GM19025 (cell line): Measurements from ENCODE around the gene CBX7.

ENCODE experiments used
- ATAC-seq: cut with Tn5 transposase; IDR thresholded peaks from one replicate; pipeline ENCODE4 v1.9.1; 2021; ENCODE audit warnings: mild to moderate bottlenecking, low read depth, moderate library complexity; ENCODE audit not compliant: unreplicated experiment

Gene CBX7

DNA sequence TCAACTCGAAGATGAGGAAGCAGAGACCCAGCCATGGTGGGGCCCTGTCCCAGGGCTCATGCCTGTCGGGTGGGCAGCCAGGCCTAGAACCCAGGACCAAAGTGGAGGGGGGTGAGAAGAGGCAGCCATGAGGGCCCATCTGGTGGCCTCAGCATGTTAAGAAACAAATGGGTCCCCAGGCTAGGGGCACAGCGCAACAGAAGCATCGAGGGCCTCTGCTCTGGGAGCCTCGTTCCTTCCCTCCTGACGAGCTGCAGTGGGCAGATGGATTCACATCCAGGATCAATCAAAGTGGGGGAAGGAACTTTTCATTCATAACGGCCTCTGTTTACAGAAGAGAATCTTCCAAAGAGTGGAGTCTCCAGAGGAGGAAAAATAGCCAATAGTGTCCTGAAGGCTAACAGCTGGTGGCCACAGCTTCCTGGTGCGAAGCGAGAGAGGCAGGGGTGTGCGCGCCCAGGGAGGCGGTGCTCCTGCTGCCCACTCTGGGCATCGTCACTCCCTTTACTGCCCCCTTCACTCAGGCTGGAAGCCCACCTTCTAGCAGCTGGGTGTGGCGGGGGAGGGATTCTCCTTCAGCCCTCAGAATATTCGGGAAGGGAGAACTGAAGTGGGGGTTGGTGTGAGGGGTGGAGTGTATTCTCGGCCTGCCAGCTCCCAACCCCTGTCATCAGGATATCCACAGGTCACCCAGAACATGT, 4.3 kb downstream of the CBX7 start:
- no peak for ATAC-seq

DNA sequence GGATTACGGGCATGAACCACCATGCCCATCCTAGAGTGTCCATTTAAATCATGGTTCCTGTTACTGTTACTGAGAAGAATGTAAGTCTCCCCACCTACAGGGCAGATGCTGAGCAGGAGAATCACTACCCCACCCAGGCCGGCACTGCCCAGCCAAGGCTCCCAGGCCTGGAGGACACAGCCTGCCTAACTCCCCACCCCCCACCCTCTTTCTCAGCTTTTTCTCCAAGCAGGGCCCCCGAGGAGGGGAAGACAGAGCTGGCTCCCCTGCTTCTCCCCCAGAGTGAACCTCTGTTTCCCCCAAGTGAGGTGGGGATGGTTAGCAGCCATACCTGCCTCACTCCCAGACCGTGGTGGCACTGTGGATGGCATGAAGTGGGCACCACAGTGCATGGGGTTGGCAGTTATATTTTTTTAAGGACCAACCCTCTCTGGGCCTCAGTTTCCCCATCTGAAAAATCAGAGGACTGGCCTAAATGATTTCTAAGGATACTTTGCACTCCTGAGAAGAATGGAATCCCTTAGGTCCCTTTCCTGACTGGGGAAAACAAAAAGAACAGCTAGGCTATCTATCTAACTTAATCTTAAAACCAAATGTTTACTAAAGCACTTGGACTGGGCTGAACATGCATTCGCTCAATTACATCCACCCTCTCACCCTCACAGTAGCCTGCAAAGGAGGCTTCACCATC, 5.0 kb downstream of the CBX7 start:
- no peak for ATAC-seq

DNA sequence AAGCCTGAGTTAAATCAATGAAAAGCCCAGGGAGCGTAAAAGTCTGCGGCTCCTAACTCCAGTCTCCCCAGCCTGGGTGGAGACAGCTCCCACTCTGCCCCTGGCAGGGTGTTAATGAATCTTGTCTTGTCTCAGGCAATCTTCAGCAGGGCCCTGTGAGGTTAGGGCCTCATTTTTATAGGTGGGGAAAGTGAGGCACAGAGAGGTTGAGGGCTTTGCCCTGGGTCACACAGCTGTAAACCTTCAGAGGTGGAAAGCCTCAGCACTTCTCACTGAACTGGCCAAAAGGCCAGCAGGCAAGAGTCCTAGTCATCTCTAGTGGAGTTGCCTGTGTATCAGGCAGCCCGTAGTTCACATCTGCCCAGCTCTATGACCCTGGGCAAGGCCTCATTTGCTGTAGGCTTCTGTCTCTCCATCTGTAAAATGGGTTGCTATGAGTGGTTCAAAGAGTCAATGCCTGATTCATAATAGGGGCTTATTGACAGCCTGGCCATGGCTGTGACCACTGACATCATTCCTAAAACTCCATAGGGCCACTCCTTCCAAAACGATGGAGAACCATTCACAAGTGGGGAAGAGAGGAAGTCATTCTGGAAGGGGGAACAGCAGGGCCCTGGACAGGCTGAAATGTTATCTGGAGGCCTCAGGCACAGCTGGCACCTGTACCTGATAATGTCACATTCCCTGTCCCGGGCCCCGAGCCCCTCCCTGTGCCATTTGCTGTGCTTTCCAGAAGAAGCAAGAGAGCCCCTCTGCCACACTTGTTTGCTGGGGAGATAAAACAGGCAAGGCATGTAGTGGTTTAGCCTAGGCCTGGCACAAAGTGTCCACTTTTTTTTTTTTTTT, 6.0 kb downstream of the CBX7 start:
- ATAC-seq = no peak

DNA sequence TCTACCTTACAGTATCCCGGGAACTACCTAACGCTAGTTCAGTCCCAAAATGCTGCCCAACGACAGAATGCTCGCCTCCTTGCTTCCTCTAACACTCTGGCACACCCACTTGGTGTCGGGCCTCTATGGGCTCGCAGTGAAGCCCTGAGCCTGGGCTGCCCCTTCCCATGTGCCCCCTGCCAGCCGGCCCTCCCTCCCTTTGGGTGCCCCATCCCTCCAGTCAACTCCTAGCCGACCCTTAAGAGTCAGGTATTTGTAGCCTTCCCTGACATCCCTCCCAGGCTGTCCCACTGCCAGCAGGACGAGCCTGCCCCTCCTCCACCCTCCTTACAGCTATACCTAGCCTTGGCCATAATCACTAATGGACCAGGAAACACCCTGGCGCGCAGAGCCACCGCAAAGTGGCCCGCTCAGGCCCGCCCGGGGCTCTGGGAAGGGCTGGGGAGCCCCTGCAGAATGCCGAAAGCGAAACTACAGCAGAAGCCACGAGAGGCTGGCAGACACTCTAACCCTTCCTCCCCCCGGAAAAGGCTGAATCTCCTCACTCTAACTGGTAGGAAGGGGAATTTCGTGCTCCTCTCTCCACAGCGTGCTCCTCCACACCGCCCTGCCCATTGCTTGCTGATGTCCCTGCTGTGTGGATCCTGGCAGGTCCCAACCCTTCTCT, 8.2 kb downstream of the CBX7 start:
- no peak for ATAC-seq

DNA sequence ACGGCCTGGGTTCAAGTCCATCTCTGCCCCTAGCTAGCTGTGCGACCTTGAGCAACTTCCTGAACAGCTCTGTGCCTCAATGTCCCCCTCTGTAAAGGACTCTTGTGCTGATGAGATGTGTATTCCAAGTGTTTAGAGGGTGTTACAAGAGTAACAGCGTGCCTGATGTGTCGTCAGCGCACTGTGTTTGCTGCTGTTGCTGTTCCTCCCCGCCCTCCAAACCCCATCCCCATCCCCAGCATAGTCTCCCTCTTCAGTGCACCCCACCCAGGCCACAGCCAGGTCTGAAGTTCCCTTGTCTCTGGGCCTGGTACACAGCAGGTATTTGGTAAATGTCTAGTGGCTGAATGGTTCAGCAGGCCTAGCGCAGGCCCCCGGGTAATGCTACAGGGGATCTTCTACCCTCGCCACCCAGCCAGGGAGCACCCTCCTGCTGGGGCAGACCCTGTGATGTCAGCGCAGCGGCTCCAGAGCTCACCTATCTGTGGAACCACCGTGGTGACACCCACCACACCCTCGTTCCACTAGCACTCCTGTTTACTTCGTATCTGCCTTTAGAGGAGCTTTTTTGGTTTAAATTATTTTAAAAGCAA, 10.3 kb downstream of the CBX7 start:
- no peak for ATAC-seq

DNA sequence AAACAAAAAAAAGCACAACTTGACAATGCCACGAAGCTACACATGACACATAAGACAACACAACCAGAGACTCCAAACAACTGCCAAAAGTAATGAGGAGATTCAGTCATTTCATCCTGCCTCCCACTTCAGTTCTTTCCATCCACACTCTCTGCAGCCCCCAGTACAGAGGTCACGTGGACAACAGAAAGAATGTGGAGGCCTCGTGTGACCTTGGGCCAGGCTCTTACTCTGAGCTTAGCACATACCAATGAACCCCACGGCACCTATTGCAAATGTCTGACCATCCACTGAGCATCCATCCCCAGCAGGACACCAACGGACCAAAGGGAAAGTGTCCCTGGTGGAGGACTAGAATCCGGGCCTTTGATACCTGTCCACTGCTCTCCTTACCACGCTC, 12.5 kb downstream of the CBX7 start:
- no peak for ATAC-seq

DNA sequence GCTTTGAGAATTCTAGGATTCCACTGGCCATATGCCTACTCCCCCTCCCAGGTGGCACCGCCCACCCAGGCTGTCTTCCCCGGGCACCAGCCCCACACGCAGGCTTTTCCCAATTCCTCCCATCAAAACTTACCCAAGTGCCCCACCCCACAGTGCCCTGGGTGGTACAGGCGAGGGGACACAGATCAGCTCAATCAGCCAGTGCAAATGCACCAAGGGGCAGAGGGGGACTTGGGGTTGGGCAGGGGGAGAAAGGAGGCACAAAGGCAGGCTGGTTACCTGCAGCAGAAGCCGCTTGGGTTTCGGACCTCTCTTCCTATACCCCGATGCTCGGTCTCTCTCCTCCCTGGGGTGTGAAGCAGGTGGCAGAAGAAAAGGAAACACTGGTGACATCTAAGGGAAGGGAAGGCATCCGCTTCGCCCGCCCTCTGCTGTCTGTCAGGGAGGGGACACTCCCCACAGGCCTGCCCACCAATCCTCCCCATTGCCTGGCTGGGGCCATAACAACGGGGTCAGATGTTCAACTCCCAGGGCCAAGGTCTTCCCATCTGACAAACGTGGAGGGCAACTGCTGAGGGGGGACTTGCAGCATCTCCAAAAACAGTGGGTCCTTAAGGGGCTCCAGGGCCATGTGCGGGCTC, 14.0 kb downstream of the CBX7 start:
- ATAC-seq = no peak

DNA sequence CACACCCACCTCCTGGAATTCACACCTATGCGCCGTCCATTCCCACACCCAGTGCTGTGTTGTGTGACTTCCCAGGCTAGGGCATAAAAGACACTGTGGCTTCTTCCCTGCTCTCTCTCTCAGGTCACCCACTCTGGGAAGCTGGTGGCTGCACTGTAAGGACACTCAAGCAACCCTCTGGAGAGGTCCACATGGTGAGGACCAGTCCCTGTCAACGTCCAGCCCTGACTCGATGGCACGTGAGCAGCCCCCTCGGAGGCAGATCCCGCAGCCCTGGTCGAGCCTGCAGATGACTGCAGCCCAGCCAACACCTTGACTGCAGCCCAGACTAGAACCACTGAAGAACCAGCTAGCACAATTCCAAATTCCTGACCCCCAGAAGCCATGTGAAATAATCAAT, 16.2 kb downstream of the CBX7 start:
- no peak for ATAC-seq

DNA sequence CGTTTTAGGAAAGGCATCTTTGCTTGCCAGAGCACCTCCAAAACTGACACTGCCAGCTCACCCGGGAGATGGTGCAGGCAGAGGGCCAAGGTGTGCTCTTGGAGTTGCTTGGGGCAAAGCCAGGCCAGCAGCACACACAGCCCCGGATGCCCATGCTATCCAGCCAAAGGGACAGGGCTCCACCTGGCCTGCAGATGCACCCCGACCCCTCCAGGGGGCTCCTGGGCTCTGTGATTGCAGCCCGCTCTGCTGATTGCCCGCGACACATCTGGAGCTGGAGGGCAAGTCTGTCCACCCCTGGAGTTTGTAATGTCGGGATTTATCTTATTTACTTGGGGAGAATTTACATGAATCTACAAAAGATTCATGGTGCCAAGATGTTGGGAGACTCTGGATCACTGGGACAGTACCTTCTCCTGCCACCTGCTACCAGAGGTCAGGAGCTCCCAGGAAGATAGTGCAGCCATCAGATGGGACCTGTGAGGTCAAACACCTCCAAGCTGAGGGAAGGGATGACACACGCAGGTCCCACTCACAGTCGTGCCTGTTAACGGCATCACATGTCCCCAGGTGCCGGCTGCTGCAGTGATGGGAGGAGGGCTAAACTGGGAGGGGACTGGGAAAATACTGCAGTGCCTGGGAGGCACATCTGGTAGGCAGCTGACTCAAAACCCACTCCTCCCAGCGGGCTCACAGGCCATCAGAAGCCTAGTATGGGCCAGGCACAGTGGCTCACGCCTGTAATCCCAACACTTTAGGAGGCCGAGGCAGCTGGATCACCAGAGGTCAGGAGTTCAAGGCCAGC, 17.2 kb downstream of the CBX7 start:
- no peak for ATAC-seq

DNA sequence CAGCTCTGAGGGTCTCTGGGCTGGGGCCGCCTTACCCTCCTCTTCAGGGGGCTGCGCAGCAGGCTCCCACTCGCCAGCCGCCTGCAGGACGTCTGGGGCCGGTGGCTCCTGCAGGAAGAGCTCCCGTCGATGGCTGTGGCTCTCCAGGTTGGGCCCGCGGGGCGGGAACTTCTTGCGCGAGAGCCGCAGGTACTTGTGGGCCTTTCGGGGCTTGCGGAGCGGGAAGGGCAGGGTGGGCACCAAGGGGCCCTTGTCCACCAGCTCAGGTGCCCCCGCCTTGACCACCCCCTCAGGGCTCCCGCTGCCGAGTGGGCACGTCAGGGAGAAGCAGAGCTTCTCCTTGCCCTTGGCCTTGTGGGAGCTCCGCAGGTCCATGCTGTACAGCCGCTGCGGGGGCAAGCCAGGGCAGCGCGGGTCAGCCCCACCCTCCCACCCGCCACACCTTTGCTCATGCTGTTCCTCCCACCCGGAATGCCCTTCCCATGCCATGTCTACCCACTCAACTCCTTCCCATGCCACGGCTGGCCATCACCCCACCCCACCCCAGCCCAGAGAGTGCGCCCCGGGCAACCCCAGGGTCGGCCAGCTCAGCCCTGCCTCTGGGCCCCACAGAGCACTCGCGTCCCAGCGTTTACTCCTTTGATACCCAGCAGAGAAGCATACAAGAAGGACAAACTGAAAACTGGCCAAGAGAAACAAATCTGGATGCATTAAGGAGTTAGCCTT, 18.0 kb downstream of the CBX7 start:
- ATAC-seq = no peak

DNA sequence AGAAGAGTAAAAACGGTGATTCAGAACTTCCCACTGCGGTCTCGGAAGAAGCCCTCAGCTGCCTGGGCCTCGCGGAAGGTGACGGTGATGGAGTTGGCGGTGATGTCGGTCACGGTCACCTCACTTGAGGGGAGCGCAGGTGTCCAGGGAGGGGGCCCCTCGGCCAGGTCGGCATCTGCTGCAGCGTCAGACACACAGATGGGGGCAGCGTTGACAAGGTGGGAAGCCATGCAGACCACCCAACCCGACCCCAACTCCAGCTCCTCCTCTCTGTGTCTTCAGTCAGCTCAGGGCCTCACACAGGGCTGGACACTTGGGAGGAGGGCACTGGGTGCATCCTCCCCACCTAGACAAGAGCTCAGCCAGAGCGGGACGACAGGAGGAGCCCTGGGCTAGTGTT, 18.6 kb downstream of the CBX7 start:
- no peak for ATAC-seq

DNA sequence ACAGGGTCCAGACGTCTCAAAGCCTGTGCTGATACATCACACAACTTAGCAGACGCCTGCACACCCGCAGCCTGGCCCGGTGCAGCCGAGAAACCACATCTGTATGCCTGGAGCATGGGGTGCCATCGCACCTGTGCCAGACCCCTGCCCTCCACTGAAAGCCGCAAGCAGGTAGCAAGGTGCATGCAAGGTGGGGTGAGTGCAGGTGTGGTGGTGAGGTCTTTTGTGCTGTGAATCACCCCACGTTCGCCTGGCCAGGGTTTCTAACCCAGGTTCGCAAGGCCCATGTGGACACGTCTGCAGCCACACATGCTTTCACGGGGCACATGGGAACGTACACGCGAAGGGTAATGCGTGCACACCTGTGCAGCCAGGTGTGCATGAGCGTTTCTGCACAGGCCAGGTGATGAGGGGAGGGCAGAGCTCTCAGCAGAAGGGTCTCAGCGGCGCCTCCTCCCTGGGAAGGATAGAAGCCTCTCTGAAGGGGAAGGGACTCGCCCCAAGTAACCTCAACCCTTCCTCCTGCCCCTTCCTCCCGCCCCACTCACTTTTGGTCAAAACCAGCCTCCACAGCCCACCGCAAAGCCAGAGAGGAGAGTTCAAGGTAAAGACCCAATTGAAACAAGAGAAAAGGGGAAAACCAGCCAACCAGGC, 19.5 kb downstream of the CBX7 start:
- ATAC-seq = no peak

DNA sequence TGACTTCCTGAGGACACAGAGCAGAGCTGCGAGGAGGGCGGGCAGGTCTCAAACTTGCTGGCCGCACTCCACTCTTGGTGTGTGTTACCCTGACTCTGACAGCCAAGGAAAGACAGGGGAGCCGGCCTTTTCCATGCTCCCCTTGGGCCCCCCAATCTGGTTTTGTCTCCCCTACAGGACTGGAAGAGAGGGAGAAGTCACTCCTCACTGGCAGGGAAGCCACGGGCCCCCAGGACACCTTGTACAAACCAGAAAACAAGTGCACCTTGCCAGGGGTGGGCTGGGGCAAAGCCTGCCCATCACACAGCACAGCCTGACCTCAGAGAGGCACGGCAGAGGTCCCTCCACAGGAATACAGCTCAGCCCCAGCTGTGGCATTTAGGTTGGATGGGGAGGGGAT, 20.2 kb downstream of the CBX7 start:
- no peak for ATAC-seq

DNA sequence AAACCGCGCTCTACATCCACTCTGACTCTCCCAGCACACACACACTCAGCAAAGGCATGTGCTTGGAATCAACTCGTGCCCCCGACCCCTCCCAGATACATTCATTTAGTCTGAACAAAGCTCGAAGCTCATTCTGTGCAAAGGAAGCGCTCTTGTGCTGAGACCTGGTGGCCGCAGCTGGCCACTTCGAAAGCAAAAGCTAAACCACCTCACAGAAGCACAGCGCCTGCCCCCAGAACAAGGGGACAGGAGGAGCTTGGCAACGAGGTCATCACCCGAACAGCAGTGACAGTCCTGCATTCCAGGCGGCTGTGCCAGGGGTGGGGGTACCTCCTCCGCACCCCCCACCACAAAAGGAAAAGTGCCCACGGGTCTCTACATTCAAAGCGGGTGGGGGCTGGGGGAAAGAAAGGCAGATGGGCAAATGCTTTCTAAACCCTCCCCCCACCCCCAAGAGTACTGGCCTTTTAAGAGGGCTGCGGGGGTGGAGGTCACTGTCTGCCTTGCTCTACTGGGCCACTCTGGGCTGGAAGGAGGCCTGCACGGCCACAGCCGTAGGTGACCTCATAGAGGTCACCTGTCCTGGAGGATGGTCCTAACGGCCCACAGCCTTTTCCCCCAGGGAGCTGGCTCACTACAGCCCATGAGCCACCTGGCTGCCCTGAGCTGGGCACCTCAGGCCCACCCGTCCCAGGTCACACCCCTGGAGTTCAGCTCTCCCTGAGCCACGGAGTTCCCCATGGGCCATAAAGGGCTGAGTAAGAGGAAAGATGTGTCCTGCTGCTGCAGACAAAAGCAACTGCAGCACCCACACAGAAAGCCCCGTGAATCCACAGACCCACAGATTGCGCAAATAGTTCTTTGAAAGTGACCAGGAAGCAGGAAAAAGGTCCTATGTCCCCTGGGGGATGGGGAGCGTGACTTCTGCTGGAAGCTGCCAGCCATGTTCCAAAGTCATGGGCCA, 21.3 kb downstream of the CBX7 start:
- ATAC-seq = no peak

DNA sequence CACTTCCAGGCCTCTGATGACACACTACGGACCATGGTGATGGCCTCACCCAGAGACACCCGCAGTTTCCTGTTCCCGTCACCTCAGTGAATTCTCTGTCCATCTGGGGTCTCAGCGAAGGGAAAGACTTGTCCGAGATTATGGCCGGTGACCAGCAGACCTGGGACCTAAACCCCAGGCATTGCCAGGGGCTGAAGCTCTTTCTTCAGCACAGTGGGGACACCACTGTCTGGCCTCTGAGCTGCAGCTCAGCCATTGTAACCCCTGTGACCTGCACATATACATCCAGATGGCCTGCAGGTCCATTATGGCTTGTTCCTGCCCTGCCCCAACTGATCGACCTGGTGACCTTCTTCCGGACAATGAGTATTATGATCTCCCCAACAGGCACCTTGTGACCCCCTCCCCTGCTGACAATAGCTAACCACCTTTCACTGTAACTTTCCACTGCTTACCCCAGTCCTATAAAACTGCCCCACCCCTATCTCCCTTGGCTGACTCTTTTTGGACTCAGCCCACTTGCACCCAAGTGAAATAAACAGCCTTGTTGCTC, 22.3 kb downstream of the CBX7 start:
- ATAC-seq = no peak

DNA sequence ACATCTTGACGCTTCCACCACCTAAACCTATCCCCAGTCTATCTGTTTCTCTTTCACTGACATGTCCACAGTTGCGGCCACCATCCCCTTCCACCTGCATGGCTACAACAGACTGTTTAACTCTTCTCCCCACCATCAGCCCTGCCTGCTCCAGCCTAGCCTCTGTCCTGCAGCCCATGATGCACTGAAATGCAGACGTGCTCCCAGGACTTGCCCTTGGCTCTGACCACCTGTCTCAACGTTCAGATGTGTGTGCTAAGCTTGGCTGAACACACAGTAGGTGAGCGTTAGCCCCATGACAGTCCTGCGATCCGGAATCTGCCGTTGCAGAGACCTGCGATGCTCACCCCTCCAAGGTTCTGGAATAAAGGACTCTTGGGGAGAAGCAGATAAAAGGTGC, 22.7 kb downstream of the CBX7 start:
- ATAC-seq = no peak

DNA sequence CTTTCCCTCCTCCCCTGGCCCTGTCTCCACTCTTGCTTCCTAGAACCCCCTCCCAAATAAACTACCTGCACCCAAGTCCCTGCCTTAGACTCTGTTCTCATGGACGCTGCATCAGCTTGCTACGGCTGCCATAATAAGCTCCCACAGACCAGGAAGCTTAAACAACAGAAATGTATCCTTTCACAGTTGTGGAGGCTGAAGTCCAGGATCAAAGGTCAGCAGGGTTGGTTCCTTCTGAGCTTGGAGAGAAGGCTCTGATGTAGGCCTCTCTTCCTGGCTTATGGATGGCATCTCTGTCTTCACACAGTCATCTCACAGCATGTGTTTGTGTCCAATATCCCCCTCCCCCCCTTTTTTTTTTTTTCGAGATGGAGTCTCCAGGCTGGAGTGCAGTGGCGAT, 23.4 kb downstream of the CBX7 start:
- ATAC-seq = no peak
